Endothelial cell of umbilical vein (primary cell): Measurements from ENCODE around the gene ZBTB6. TPM values are rescaled to one million over a fixed set of nuclear protein-coding genes. Genes with fewer than 3 reads are reported as not detected.

Experiments
- BruUV-seq: library from RNA; stranded (reverse); fragments of 400-500 nt; replicated peaks from 2 replicates; lab custom pipeline; 2021; lab: Mats Ljungman, UMichigan
- CTCF ChIA-PET: fragments of 300-600, 350-600 bp; sonication (Branson Sonifier 250); formaldehyde crosslinking; loops from one replicate; lab custom pipeline; 2021; ENCODE audit warnings: antibody characterized with exemption, inconsistent platforms; lab: Charles Lee
- POLR2A ChIA-PET: fragments of 300-600, 350-600 bp; sonication (Branson Sonifier 250); formaldehyde crosslinking; loops from one replicate; lab custom pipeline; 2021; ENCODE audit warnings: antibody characterized with exemption, inconsistent platforms; lab: Charles Lee
- DNase-seq: peaks from one replicate; pipeline ENCODE4 v3.0.0-alpha.2; 2011; ENCODE audit warnings: low read depth, low spot score
- FAIRE-seq: peaks from 2 replicates; lab custom pipeline; 2011; peaks lifted over from hg19 to GRCh38; lab: Jason Lieb, UNC
- H2AFZ ChIP-seq: 2 replicates; pipeline ENCODE4 v1.6.0; 2012; ENCODE audit warnings: low read depth, low read length, control low read depth, inconsistent platforms
- H3K27ac ChIP-seq: 2 replicates; pipeline ENCODE4 v1.5.1; 2011; ENCODE audit warnings: low read depth, mild to moderate bottlenecking, control low read depth, low read length, moderate library complexity; ENCODE audit not compliant: insufficient read depth
- H3K27me3 ChIP-seq, 2 experiments: 2 replicates each; pipeline versions ENCODE4 v1.6.0 to v1.6.1; 2011; ENCODE audit warnings: low read length in 2 of 2, mixed read lengths in 1 of 2; ENCODE audit not compliant: control insufficient read depth in 2 of 2, insufficient read depth in 2 of 2
- H3K36me3 ChIP-seq, 2 experiments: 2 replicates in 1 of 2; 3 replicates in 1 of 2; pipeline ENCODE4 v1.5.1; 2011; ENCODE audit warnings: low read length in 2 of 2, mild to moderate bottlenecking in 1 of 2, moderate library complexity in 1 of 2; ENCODE audit not compliant: control insufficient read depth in 2 of 2, insufficient read depth in 2 of 2; ENCODE audit errors: extremely low read depth in 1 of 2
- H3K4me1 ChIP-seq: 3 replicates; pipeline ENCODE4 v1.5.1; 2011; ENCODE audit warnings: mild to moderate bottlenecking, low read length; ENCODE audit not compliant: control insufficient read depth, insufficient read depth; ENCODE audit errors: extremely low read depth
- H3K4me2 ChIP-seq: 2 replicates; pipeline ENCODE4 v1.6.1; 2011; ENCODE audit warnings: low read length, control low read depth, mixed read lengths; ENCODE audit not compliant: insufficient read depth
- H3K4me3 ChIP-seq, 3 experiments: fragments of 200-600 bp in 1 of 3; sonication (generic), shearing (Covaris generic) in 1 of 3; replicated peaks in 1 of 3; 2 replicates each; pipeline ENCODE4 v1.5.1; 2011 to 2016; ENCODE audit warnings: control low read depth in 3 of 3, low read length in 3 of 3, mild to moderate bottlenecking in 2 of 3, inconsistent platforms in 1 of 3, low read depth in 1 of 3, moderate library complexity in 1 of 3; ENCODE audit not compliant: insufficient read depth in 1 of 3
- H3K79me2 ChIP-seq: 2 replicates; pipeline ENCODE4 v1.6.0; 2012; ENCODE audit warnings: low read length, inconsistent platforms; ENCODE audit not compliant: control insufficient read depth, insufficient read depth
- H3K9ac ChIP-seq: replicated peaks from 2 replicates; pipeline ENCODE3; 2011; ENCODE audit warnings: low read length, control low read depth; ENCODE audit not compliant: insufficient read depth; ENCODE audit errors: extremely low read depth
- H3K9me1 ChIP-seq: replicated peaks from 3 replicates; pipeline ENCODE4 v1.6.0; 2011; ENCODE audit warnings: mild to moderate bottlenecking, low read length; ENCODE audit not compliant: control insufficient read depth, insufficient read depth; ENCODE audit errors: extremely low read depth
- H3K9me3 ChIP-seq: replicated peaks from 2 replicates; pipeline ENCODE4 v1.5.1; 2012; ENCODE audit warnings: low read length, inconsistent platforms; ENCODE audit not compliant: control insufficient read depth, insufficient read depth
- H4K20me1 ChIP-seq: replicated peaks from 2 replicates; pipeline ENCODE3; 2011; ENCODE audit warnings: mild to moderate bottlenecking, low read length; ENCODE audit not compliant: control insufficient read depth, insufficient read depth; ENCODE audit errors: extremely low read depth
- EZH2 ChIP-seq: IDR thresholded peaks from 2 replicates; pipeline ENCODE4 v1.6.1; 2012; ENCODE audit warnings: borderline replicate concordance, low read depth, mild to moderate bottlenecking, moderate library complexity, low read length, inconsistent platforms; ENCODE audit not compliant: severe bottlenecking
- FOS ChIP-seq: IDR thresholded peaks from 2 replicates; pipeline ENCODE4 v1.6.1; 2011; ENCODE audit warnings: mild to moderate bottlenecking, low read length, moderate library complexity, borderline replicate concordance; ENCODE audit not compliant: insufficient read depth
- GATA2 ChIP-seq: IDR thresholded peaks from 2 replicates; pipeline ENCODE4 v1.7.0; 2011; ENCODE audit warnings: low read depth, mild to moderate bottlenecking, moderate library complexity, mixed read lengths, low read length; ENCODE audit not compliant: insufficient read length, insufficient read depth
- JUN ChIP-seq: IDR thresholded peaks from 2 replicates; pipeline ENCODE4 v1.6.1; 2011; ENCODE audit warnings: borderline replicate concordance, low read depth; ENCODE audit not compliant: insufficient read length, insufficient read depth
- MAX ChIP-seq: IDR thresholded peaks from 2 replicates; pipeline ENCODE4 v1.6.1; 2011; ENCODE audit not compliant: insufficient read depth, insufficient read length
- MYC ChIP-seq: IDR thresholded peaks from one replicate; pipeline ENCODE4 v1.6.1; 2011; ENCODE audit warnings: mild to moderate bottlenecking, low read depth, low read length
- POLR2A ChIP-seq: IDR thresholded peaks from 2 replicates; pipeline ENCODE4 v1.6.1; 2012; ENCODE audit warnings: low read depth, mild to moderate bottlenecking, control low read depth, low read length
- POLR2AphosphoS5 ChIP-seq: IDR thresholded peaks from 2 replicates; pipeline ENCODE4 v1.6.1; 2012; ENCODE audit warnings: low read depth, mild to moderate bottlenecking, control low read depth, low read length, moderate library complexity; ENCODE audit not compliant: insufficient read depth
- dilution Hi-C: fragments of 300-500 bp; cut with MboI; formaldehyde crosslinking; loops from one replicate; pipeline ENCODE4 v1.15.0; 2019; ENCODE audit warnings: low sequenced_read_pairs; ENCODE audit not compliant: extremely low pct_ligation_motif_present
- intact Hi-C: fragments of 100-400 bp; cut with micrococcal nuclease; formaldehyde crosslinking; loops from one replicate; pipeline ENCODE4 v1.10.0; 2022
- polyA plus RNA-seq, 4 experiments: library from polyadenylated mRNA; depleted of rRNA in 3 of 4; stranded (reverse) in 3 of 4; unstranded in 1 of 4; fragments of >200 nt; gene quantifications; 2 replicates each; pipeline versions ENCODE4 v1.2.1 to v1.2.3, GENCODE V29; 2011 to 2012; ENCODE audit warnings: missing spikeins in 1 of 4
- total RNA-seq: library from RNA; stranded (reverse); gene quantifications from 2 replicates; pipeline ENCODE4 v1.2.3, GENCODE V29; 2021
- TF ChIP-seq, protein P1 (sequence below), 2 donors: IDR thresholded peaks; 1 replicate in 1 of 2; 2 replicates in 1 of 2; pipeline ENCODE4 v1.5.1; 2011; ENCODE audit warnings: low read length in 2 of 2, mild to moderate bottlenecking in 2 of 2, moderate library complexity in 2 of 2, control low read depth in 1 of 2, inconsistent platforms in 1 of 2, low read depth in 1 of 2; ENCODE audit not compliant: insufficient read depth in 1 of 2; ENCODE audit errors: extremely low read depth in 1 of 2

Gene ZBTB6
- total and polyA plus RNA-seq, 2 donors (not counting 3 experiments of a cell fraction or from before 2014, with no cell fraction given) = 1.6 to 5.5 TPM

DNA sequence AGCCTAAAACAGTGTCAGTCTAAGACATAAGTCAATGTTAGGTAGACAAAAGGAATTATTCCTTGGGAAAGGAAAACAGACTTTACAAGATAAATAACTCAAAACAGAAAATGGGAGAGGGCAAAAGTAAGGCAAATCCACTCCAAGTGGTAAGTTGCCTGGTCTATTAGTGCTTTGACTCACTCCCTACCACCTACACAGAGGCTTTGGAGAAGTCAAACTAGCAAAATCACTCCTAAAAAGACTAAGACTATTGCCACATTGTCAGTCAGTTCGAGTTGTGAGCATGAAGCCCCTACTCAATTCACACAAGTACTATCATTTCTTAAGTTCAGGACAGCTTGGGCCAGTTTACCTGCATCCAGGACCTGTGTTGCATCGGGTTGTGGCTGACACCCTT lies 5.2 kb upstream of the ZBTB6 start:
- POLR2A ChIA-PET = no interaction called here
- no TSS peak for BruUV-seq
- Histone ChIP-seq H3K4me2 (no peak overlapping the region), H3K4me3 (no peak overlapping the region), H4K20me1 (no peaks in the 10 kb centered on the region), H3K9me1 (no peaks in the 10 kb centered on the region), H3K9ac (no peak overlapping the region), H3K9me3 (no peaks in the 10 kb centered on the region), H2AFZ (no peak overlapping the region), H3K4me1 (peaks cover 4% of the 10 kb centered on the region), H3K27me3 (no peaks in the 10 kb centered on the region), H3K36me3 (peaks cover 0 to 5% of the 10 kb centered on the region in 2 experiments), H3K27ac (no peak overlapping the region), H3K79me2 (peaks cover 2% of the 10 kb centered on the region)
- intact Hi-C loops (no loop called here), dilution Hi-C loops (no loop called here)
- DNase-seq (no peak), FAIRE-seq (no peak)
- no peak for TF ChIP-seq EZH2
- TF ChIP-seq GATA2 = no peak
- no peak for TF ChIP-seq FOS
- no peak for TF ChIP-seq POLR2A
- no peak for TF ChIP-seq MYC
- TF ChIP-seq POLR2AphosphoS5 = no peak
- no peak for TF ChIP-seq MAX
- no peak for TF ChIP-seq JUN
- TF ChIP-seq, protein P1, sequence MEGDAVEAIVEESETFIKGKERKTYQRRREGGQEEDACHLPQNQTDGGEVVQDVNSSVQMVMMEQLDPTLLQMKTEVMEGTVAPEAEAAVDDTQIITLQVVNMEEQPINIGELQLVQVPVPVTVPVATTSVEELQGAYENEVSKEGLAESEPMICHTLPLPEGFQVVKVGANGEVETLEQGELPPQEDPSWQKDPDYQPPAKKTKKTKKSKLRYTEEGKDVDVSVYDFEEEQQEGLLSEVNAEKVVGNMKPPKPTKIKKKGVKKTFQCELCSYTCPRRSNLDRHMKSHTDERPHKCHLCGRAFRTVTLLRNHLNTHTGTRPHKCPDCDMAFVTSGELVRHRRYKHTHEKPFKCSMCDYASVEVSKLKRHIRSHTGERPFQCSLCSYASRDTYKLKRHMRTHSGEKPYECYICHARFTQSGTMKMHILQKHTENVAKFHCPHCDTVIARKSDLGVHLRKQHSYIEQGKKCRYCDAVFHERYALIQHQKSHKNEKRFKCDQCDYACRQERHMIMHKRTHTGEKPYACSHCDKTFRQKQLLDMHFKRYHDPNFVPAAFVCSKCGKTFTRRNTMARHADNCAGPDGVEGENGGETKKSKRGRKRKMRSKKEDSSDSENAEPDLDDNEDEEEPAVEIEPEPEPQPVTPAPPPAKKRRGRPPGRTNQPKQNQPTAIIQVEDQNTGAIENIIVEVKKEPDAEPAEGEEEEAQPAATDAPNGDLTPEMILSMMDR (IDR thresholded peaks at IDR 0.05; ENCODE audit: extremely low read depth in 1 of 2, insufficient read depth in 1 of 2, low read depth in 1 of 2, low read length in 2 of 2) = no peak
- CTCF ChIA-PET = no interaction called here
